Measurements from ENCODE around the gene TPM2. TPM values are rescaled to one million over a fixed set of nuclear protein-coding genes. Genes with fewer than 3 reads are reported as not detected.

TPM2 gene
- total and polyA plus RNA-seq, 4 experiments from 2014 or later, result 0.79 to 79.6 (median 72.6) TPM; not detected in 1

- Histone ChIP-seq H3K27me3 (ENCODE audit: insufficient read depth, low read length) (no peaks in the 10 kb centered on the region), H3K36me3 (ENCODE audit: insufficient read depth, low read length) (no peaks in the 10 kb centered on the region), H3K9me3 (ENCODE audit: control insufficient read depth in 1 of 2, low read length in 2 of 2) (no peaks in the 10 kb centered on the region), H3K4me1 (ENCODE audit: insufficient read depth, low read length) (peaks cover 32% of the 10 kb centered on the region), H3K27ac (ENCODE audit: low read depth, low read length) (no peak overlapping the region), H3K4me3 (ENCODE audit: low read length in 2 of 2) (no peak overlapping the region)
- Mint-ChIP-seq H3K27ac (peak overlapping the region in 3 of 7 donors; percentile 43 to 71 (median 59)), H3K4me3 (peak overlapping the region in 1 of 8 donors; percentile 28), H3K36me3 (peaks cover 5 to 6% of the 10 kb centered on the region in 2 donors), H3K4me1 (peaks cover 22 to 56% (median 41%) of the 10 kb centered on the region in 4 donors), H3K27me3 (no peaks in the 10 kb centered on the region), H3K9me3 (no peaks in the 10 kb centered on the region)
- DNase-seq, result no peak
- POLR2A ChIA-PET (ENCODE audit: partially characterized antibody), result interaction anchor here (1.3 to 1.9 kb wide), 2 partner anchors 11 to 16 kb away, joined by 5 to 11 read pairs; no protein-coding TSS in a partner anchor
- CTCF ChIA-PET (ENCODE audit: partially characterized antibody), result interaction anchor here (1.0 to 1.9 kb wide), 2 partner anchors 11 to 25 kb away, joined by 3 to 7 read pairs; no protein-coding TSS in a partner anchor
- intact Hi-C loops (cut with micrococcal nuclease), result no loop called here
These were observed 54.0 kb downstream of the TPM2 start for GRCh38 chr9:35635730-35636129.

Small RNA genes lying within 50 kb of the gene (microRNA-seq; reads per million reads assigned to microRNA genes)
- not detected for gene MIR6852 (ENCODE audit: borderline microRNAs expressed, borderline number of aligned reads, borderline replicate concordance)
- gene MIR6853 (ENCODE audit: borderline microRNAs expressed, borderline number of aligned reads, borderline replicate concordance), result not detected

Other genes with a start within 250 kb of the TPM2 start
- under 1 TPM; 0.50 to 0.55 TPM for gene RUSC2, start 199.8 kb downstream of the TPM2 start, total RNA-seq
- gene RUSC2, start 199.8 kb downstream of the TPM2 start, polyA plus RNA-seq, result under 1 TPM in 1 of 2 donors, not detected in 1; 0.05 TPM
- 10 to 100 TPM; 48.9 to 53.5 TPM for gene TESK1, start 84.7 kb downstream of the TPM2 start, total RNA-seq
- 10 to 100 TPM in 1 of 2 donors, 1 to 10 TPM in 1; 3.3 to 17.1 TPM for gene TESK1, start 84.7 kb downstream of the TPM2 start, polyA plus RNA-seq
- 1 to 10 TPM; 4.4 to 6.5 TPM for gene CD72, start 71.5 kb downstream of the TPM2 start, total RNA-seq
- 1 to 10 TPM; 1.4 to 1.8 TPM for gene CD72, start 71.5 kb downstream of the TPM2 start, polyA plus RNA-seq
- 10 to 100 TPM; 68.7 to 70.2 TPM for gene SIT1, start 39.0 kb downstream of the TPM2 start, total RNA-seq
- gene SIT1, start 39.0 kb downstream of the TPM2 start, polyA plus RNA-seq, result 100 to 1,000 TPM; 163 to 231 TPM
- over 10,000 TPM; 18,678 to 21,585 TPM for gene RMRP, start 31.9 kb downstream of the TPM2 start, total RNA-seq
- gene RMRP, start 31.9 kb downstream of the TPM2 start, polyA plus RNA-seq, result 10 to 100 TPM in 1 of 2 donors, not detected in 1; 54.3 TPM
- 10 to 100 TPM; 28.4 to 30.4 TPM for gene CCDC107, start 31.6 kb downstream of the TPM2 start, total RNA-seq
- gene CCDC107, start 31.6 kb downstream of the TPM2 start, polyA plus RNA-seq, result 10 to 100 TPM; 90.5 to 92.5 TPM
- not detected for gene ARHGEF39, start 24.7 kb downstream of the TPM2 start, total RNA-seq
- gene ARHGEF39, start 24.7 kb downstream of the TPM2 start, polyA plus RNA-seq, result 1 to 10 TPM; 1.0 to 1.1 TPM
- not detected for gene CA9, start 16.0 kb downstream of the TPM2 start, total RNA-seq
- gene CA9, start 16.0 kb downstream of the TPM2 start, polyA plus RNA-seq, result not detected
- 100 to 1,000 TPM; 294 to 316 TPM for gene TLN1, start 42.3 kb upstream of the TPM2 start, total RNA-seq
- 100 to 1,000 TPM in 1 of 2 donors, 10 to 100 TPM in 1; 13.7 to 137 TPM for gene TLN1, start 42.3 kb upstream of the TPM2 start, polyA plus RNA-seq
- gene CREB3, start 42.7 kb upstream of the TPM2 start, total RNA-seq, result 10 to 100 TPM; 24.8 to 25.6 TPM
- 10 to 100 TPM; 45.0 to 59.7 TPM for gene CREB3, start 42.7 kb upstream of the TPM2 start, polyA plus RNA-seq
- 10 to 100 TPM; 61.1 to 66.3 TPM for gene GBA2, start 59.3 kb upstream of the TPM2 start, total RNA-seq
- 10 to 100 TPM; 16.3 to 27.1 TPM for gene GBA2, start 59.3 kb upstream of the TPM2 start, polyA plus RNA-seq
- 10 to 100 TPM; 31.8 to 33.8 TPM for gene RGP1, start 59.4 kb upstream of the TPM2 start, total RNA-seq
- gene RGP1, start 59.4 kb upstream of the TPM2 start, polyA plus RNA-seq, result 1 to 10 TPM; 6.1 to 9.9 TPM
- gene MSMP, start 64.4 kb upstream of the TPM2 start, total RNA-seq, result not detected
- gene MSMP, start 64.4 kb upstream of the TPM2 start, polyA plus RNA-seq, result 1 to 10 TPM in 1 of 2 donors, not detected in 1; 1.2 TPM
- gene NPR2, start 101.7 kb upstream of the TPM2 start, total RNA-seq, result 10 to 100 TPM; 15.8 to 15.9 TPM
- gene NPR2, start 101.7 kb upstream of the TPM2 start, polyA plus RNA-seq, result 1 to 10 TPM in 1 of 2 donors, under 1 TPM in 1; 0.97 to 3.3 TPM
- gene SPAG8, start 122.3 kb upstream of the TPM2 start, total RNA-seq, result 1 to 10 TPM; 5.6 to 5.7 TPM
- gene SPAG8, start 122.3 kb upstream of the TPM2 start, polyA plus RNA-seq, result 1 to 10 TPM; 1.0 to 1.7 TPM
- gene HINT2, start 125.1 kb upstream of the TPM2 start, total RNA-seq, result 10 to 100 TPM; 22.9 to 30.2 TPM
- 100 to 1,000 TPM in 1 of 2 donors, 10 to 100 TPM in 1; 75.4 to 111 TPM for gene HINT2, start 125.1 kb upstream of the TPM2 start, polyA plus RNA-seq
- gene FAM221B, start 138.8 kb upstream of the TPM2 start, total RNA-seq, result not detected
- not detected for gene FAM221B, start 138.8 kb upstream of the TPM2 start, polyA plus RNA-seq
- 10 to 100 TPM in 1 of 2 experiments, 1 to 10 TPM in 1; 7.4 to 10.5 TPM for gene TMEM8B, start 139.3 kb upstream of the TPM2 start, total RNA-seq
- 1 to 10 TPM; 2.0 to 2.4 TPM for gene TMEM8B, start 139.3 kb upstream of the TPM2 start, polyA plus RNA-seq
- gene OR13J1, start 180.5 kb upstream of the TPM2 start, total RNA-seq, result not detected
- gene OR13J1, start 180.5 kb upstream of the TPM2 start, polyA plus RNA-seq, result not detected
- not detected for gene HRCT1, start 216.3 kb upstream of the TPM2 start, total RNA-seq
- not detected for gene HRCT1, start 216.3 kb upstream of the TPM2 start, polyA plus RNA-seq
- gene SPAAR, start 219.6 kb upstream of the TPM2 start, total RNA-seq, result not detected
- not detected for gene SPAAR, start 219.6 kb upstream of the TPM2 start, polyA plus RNA-seq